GM19324 (cell line): ENCODE measurements around the gene THAP4.
A peak's percentile ranks its signal among the peaks of the same experiment; 100 is the strongest.

Experiments used
- ATAC-seq: cut with Tn5 transposase; IDR thresholded peaks from one replicate; pipeline ENCODE4 v1.9.1; 2021; ENCODE audit warnings: mild to moderate bottlenecking, moderate library complexity; ENCODE audit not compliant: unreplicated experiment, low FRiP score

The THAP4 gene, protein sequence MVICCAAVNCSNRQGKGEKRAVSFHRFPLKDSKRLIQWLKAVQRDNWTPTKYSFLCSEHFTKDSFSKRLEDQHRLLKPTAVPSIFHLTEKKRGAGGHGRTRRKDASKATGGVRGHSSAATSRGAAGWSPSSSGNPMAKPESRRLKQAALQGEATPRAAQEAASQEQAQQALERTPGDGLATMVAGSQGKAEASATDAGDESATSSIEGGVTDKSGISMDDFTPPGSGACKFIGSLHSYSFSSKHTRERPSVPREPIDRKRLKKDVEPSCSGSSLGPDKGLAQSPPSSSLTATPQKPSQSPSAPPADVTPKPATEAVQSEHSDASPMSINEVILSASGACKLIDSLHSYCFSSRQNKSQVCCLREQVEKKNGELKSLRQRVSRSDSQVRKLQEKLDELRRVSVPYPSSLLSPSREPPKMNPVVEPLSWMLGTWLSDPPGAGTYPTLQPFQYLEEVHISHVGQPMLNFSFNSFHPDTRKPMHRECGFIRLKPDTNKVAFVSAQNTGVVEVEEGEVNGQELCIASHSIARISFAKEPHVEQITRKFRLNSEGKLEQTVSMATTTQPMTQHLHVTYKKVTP

DNA sequence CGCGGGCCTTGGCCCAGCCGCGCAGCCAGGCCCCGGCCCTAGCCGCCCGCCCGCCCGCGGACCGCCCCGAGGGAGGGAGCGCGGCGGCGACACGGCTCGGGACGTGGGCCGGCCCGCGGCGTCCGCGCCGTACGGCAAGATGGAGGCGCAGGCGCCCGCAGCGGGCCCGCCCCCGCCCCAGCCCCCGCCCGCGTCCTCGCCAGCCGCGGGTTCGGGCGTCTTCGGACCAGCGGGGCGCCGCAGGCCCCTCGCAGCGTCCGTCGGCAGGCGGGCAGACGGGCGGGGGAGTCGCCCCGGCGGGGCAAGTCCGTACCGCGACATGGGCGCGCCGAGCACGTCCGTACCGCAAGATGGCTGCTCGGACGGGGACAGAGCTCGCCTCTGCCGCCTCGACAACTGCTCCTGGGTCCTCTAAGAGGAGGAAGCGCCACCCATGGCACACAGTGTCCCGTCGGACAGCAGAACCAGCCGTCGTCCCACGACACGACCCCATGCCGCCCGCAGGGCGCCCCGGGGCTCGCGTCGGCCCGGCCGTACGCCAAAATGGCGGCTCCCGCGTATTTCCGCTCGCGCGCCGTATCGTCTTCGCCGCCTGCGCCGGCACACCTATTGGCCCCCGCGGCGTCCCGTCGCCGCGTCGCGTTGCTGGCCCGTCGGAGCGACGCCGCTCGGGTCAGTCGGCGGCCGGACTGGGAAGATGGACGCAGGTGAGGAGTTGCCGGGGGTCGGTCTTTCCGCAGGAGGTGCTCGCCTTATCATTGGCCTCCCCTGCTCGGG, at the start of gene THAP4, which contains the start of gene ATG4B:
Gene THAP4 (minus strand): TSS at position 141 of the 777 bp plus-strand sequence. CDS start 141 bp downstream, outside the sequence.
Gene ATG4B (plus strand): TSS at position 676 of the 777 bp plus-strand sequence. CDS start 22 bp downstream, at position 698.
- ATAC-seq: peak; percentile 68

DNA sequence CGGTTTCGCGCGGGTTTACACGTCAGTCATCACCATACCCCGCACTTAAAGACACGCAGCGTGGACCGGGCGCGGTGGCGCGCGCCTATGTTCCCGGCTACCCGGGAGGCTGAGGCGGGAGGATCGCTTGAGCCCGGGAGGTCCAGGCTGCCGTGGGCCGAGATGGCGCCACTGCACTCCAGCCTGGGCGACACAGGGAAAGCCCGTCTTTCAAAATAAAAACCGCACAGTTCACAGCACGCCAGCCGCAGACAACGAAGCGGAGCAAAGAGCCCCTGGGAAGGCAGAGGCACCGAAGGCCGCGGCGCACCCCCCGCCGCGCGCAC, 49.3 kb upstream of the THAP4 start:
- ATAC-seq: peak; percentile 13

DNA sequence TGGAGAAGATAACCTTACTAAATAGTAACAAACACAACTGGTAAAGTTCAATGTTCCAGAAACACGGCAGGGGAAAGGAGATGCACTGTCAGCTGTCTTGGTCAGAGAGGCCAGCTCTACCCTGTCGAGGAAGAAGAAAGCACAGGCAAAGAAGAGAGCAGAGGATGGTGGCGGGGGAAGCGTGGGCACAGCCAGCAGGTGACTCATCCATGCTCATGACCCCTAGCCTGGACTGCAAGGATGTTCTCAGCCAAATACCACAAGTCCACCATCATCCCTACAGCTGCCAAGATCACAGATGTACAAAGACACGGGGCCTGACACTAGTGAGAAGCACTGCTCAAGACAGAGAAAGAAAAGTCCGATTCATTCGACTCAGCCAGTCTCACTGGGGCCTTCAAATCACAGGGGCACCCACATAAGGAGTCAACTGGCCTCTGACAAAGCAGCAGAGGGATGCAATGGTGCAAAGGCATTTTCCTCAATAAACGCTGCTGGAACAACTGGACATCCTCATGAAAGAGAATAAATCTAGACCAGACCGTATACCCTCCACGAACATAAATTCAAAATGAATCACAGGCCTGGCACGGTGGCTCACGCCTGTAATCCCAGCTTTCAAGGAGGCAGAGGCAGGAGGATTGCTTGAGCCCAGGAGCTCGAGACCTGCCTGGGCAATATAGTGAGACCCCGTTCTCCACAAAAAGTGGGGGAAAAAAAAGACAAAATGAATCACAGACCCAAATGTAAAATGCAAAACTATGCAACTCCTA, 44.1 kb upstream of the THAP4 start:
- ATAC-seq: no peak

DNA sequence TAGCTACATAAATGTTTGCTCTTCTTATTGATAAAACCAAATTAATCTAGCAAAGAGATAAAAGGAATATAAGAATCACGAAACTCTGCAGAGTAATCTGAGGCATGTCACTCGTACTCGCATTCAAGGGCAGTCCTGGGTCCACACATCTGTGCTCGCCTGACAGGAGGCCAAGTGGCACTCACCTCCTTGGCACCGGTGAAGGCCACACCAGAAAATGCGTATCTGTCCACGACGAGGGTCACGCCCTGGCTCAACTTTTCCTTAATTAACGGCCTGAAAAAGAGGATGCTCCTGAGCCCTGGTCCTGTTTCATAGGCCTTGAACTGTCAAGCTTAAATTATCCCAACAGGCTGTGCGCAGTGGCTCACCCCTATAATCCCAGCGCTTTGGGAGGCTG, 43.1 kb upstream of the THAP4 start:
- no peak for ATAC-seq

DNA sequence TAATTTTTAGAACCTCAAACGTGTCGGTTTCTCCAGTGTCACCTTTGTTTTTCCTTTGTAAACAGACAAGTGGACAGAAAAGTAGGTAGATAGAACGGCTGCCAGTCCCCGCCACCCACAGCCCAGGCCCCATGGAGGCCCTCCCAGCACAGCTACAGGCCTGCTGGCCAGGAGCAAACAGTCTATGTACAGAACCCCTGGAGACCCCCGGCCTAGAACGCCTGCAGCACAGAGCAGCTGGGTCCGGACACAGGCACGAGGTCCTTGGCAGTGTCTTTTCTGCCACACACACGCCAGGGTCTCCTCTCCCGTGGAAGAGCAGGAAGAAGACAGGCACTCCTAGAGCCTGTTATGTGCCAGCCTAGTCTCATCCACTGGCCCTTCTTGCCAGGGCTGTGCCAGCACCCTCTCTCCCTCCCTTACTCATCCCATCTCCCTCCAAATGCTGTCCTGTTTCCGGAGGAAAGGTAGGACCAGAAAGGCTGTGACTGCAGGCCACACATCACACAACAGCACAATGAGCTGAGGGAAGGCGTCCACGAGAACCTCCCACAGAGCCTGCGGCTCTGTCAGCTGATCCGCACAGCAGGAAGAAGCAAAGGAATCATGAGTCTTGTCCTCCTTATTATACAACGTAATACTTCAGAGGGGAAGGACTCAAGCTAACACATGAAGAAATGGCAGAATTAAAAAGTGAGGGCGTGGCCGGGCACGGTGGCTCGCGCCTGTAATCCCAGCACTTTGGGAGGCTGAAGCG, 42.0 kb upstream of the THAP4 start:
- no peak for ATAC-seq

DNA sequence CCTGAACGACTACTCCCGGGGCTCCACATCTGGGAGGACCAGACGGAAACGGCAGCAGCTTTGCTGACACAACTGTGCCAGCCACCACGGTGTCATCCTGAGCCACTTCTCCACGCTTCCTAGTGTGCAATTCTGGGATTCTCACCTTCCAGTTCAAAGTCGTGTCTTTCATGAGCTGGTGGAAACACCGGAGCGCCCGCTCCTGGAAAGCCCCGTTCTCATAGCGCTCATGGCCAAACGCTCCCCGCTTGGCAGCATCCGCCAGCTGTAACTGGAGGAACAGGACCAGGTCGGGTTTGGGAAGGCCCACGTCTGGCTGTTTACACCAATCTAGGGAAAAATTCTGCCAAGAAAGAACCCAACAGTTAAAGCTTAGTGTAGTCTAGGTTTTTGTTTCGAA, 41.3 kb upstream of the THAP4 start:
- ATAC-seq: no peak

DNA sequence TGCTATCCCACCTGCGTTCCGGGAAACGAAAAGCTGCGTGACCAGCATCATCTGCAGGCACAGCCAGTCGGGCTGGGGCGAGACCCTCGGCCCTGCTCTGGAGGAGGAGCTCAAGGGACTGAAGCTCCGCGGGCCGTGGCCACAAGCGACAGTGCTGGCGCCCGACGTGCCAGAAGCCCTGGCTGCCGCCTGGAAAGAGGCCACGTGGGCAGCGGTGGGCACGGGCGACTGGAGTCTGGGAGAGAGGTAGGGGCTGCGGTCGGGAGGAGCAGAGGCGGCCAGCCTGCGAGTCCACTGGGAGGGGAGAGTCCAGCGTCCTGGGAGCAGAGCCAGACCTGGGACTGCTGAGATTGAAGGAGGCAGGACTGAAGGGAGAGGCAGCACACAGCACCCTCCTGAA, 40.4 kb upstream of the THAP4 start:
- ATAC-seq: no peak

DNA sequence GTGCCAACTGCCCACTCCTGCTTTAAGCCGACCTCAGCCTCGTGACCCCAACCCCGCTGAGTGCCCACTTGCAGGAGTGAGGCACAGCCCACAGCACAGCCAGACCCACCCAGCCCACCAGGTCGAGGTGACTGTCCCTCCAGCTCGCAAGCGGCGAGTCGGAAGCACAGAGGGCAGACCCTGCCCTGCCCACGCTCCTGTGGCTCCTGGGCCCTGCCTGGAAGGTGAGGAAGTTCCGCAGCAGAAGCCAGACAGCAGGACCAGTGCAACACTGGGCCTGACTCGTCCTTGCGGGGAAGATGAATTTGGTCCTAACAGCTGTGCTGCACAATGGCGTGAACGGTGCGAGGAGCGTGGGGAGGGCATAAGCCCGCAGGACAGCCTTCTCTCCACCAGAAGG, 39.7 kb upstream of the THAP4 start:
- ATAC-seq: no peak

DNA sequence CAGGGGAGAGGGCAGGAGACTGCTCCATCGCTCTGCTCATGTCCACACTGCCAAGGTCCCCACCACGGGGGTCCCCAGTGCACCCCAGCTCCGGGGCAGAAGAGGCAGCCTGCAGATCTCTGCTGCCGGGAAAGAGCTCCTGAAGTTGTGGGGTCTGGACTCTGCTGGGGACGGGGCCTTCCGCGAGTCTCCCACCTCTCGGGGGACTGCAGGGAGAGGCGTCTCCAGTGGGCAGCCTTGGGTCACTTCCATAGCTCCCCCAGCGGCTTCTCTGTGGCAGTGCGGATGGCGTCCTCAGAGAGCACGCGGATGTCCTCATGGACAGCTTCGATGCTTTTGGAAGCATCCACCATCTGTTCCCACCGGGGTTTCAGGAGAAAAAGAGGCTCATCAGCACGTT, 38.9 kb upstream of the THAP4 start:
- ATAC-seq: no peak

DNA sequence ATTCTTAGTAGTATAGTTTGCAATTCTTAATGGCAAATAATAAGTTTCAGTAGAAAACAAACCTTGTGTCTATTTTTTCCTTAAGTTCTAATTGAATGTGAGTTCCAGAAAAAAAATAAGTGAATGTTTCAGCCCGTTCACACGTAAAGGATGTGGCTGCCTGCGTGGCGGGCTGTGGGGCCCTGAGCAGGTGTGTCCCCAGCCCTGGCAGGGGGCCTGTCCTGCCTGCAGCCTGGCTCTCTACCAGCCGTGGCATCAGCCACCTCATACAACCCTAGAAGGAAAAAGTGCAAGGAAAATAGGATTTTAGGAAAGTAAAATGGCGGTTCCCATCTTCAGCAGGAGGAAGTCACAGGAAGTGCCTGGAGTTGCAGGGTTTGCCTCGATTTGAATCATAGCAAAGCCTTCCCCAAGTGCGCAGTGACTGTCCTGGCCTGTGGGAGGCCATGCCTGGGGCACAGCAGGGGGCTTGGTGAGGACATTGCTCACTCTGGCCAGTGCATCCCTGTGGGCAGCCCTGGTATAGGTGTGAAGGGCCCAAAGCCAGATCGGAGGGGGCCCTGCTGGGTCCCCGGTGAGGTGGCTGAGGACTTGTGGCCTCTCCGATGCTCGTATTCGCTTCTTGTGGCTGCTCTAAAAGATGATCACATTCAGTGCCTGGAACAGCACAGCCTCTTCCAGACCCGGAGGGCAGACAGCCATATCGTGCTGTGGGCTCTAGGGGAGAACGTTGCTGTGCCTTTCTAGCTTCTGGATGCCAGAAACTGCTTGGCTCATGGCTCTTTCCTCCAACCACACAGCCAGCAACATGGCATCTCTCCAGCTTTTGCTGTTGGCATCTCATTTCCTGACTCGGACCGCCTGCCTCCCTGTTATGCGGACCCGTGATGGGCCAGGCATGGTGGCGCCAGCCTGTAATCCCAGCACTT, 37.1 kb upstream of the THAP4 start:
- no peak for ATAC-seq

DNA sequence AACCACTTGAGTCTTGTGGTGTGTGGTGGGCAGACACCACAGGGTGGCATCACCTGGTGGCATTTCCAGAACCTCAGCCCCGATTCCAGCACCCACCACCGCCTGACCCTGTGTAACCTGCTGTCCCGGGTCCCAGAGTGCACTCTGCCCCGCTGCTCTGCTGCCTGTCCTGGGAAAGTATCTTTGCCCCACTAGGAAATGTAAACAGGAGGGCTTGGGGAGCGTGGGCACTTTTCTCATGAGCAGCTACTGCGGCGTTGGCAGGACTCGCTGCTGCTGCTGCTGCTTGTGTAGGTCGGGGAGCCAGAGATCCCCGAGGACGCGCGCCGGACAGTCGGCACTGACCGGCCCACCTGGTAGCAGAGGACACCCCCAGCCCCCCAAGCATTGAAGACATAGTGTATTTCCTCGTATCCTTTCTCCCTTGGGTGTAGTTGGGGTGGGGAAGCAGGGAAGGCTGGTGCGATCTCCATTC, 36.3 kb upstream of the THAP4 start:
- ATAC-seq: no peak

DNA sequence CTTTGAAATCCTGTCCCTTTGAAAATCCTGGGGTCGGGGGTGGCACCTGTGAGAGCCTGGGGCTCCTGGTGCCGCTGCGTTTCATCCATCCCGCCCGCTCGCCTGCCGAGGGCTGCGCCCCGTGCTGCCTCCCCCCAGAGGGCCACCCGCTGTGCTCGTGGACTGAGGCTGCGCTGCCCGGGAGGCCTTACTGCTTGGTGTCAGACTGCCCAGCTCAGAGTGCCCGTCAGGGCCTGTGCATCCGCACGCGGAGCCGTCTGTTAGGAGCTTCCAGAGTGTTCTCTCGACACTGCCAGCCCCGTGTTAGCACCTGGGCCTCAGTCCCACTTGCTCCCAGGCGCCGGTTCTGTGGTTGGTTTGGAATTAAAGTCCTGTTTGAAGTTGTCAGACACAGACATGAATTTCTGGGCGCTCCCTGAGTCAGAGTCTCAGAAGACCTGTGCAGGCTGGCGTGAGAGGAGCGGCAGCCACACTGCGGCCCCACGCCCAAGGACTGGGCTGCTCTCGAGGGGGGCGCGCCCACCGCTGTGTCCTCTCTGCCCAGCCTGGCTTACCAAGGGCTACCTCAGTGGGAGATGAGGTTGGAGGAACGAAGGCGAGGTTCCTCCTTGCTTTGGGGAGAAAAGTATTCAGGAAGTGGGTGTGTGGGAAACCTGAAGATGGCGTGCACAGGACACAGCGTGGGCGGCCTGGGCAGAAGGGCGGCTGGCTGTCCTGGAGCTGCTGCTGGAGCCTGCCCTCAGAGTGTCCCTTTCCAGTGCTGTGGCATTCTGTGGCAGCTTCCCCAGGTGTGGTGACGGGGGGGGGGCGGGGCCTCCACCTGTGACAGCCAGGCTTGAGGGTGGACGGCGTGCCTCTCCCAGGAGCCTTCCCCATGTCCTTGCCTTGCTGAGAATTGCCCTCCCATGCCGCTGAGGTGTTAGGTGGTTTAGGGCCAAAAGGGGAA, 35.6 kb upstream of the THAP4 start:
- no peak for ATAC-seq

DNA sequence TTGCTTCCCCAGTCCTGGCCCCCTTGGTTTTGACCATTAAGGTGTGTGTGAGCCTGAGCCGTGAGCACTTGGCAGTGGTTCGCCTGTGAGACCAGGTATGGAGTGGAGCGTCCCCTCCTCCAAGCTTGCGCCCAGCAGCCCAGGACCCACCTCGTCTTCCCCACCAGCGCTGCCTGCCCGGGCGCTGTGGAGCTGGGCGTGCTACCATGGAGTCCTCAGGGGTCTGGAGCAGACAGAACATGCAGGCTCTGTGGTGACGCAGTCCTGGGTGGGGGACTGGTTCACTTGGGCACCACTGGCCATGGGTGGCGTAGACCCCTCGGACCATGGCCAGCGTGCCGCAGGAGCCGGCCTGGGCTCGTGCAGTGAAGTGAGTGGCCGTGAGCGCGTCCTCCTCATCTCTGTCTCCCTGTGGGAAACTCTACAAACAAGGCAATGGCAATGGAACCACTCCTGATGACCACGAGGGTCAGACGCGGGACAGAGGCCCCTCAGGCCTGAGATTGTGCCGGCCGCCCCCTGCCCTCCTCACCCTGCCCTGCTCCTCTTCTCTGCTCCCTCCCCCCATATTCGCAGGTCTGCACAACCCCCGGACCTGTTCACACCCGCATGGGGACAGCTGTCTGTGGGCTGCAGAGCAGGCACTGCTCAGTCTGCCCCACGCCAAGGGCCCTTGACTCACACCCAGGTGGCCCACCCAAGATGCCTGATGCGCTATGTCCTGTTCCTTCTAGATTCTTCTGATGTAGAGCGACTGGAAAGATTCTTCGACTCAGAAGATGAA, 34.7 kb upstream of the THAP4 start:
- ATAC-seq: no peak

DNA sequence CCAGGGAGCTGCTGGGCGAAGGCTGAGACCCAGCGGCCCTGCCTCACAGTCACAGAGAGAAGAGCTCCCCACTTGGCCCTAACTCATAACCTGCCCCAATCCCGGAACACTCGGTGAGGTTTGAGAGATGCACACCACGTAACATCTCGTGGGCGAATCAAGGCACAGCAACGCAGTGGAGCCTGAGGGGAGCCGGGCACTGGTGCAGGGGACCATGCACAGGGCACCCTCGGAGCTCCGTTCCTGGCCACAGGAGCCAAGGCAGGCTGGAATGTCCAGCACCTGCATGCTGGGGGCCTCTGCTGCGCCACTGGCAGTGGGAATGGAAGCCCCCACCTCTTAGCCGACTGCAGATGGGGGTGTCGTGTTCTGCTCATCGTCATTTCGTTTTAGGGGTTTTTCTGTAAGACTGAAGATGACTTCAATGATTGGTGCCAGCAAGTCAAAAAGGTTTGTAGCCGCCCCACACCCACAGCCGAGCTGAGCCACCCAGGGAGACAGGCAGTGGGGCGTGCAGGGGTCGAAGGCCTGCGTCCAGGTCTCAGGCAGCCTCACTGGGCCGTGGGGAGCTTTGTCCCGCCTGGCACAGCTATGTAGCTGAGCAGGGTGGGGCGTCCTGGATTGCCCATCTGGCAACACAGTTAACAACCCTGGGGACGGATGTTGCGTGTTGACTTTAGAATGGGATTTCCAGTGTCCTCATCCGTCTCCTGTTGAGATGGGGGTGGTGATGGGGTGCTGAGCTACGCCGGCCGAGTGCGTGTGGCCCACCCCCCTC, 33.6 kb upstream of the THAP4 start:
- no peak for ATAC-seq

DNA sequence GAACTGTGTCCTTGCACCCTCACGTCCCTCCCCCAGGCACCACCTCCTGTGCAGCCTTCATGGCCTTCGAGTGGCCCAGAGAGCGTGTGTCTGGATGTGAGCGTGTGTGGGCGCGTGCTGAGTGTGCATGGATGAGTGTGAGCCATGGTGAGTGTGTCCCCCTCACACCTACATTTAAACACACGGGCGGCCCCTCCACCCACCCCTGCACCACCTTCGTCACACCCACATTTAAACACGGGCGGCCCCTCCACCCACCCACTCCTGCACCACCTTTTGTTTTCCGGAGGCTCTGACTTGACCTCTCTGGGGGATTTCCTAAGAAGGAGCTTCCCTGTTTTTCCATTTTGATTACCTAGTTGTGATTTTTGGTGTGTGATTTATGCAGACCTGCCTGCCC, 31.9 kb upstream of the THAP4 start:
- no peak for ATAC-seq

DNA sequence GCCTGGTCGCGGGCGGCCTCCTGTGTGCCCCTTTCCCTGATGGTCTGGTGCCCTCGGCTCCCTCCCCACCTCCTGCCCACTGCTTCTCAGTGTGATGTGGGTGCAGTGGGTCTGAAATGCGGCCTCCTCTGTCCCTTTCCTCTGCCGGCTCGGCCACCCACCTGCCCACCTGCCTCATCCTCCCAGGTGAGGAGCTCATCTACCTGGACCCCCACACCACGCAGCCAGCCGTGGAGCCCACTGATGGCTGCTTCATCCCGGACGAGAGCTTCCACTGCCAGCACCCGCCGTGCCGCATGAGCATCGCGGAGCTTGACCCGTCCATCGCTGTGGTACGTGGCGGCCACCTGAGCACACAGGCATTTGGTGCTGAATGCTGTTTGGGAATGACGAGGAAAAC, 31.4 kb upstream of the THAP4 start:
- ATAC-seq: no peak
